Stimulated activated CD4-positive, alpha-beta T cell treated with anti-CD3 and anti-CD28 coated beads, TNF-alpha, amount 100 ng/mL, for 24 hours (primary cell): ENCODE data around the gene DOLPP1.

ENCODE experiments used
- DNase-seq, 3 experiments: peaks; one replicate each; pipeline ENCODE4 v3.0.0-alpha.2; 2020; ENCODE audit warnings: low read depth in 3 of 3

Gene DOLPP1

DNA sequence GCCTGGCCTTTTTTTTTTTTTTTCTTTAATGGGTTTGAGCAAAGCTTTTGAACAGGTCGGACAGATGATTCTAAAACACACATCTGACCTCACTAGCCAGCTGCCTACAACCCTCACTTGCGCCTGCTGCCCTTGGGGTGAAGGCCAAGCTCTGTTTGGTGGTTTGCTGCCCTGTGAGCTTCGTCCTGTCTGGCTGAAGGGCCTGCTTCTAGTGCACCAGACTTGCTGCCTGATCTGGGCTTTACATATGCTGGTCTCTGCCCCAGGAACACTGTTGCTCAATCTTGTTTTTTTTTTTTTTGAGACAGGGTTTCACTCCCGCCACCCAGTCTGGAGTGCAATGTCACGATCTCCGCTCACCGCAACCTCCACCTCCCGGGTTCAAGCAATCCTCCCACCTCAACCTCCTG, 16.4 kb upstream of the DOLPP1 start:
- no peak for DNase-seq

DNA sequence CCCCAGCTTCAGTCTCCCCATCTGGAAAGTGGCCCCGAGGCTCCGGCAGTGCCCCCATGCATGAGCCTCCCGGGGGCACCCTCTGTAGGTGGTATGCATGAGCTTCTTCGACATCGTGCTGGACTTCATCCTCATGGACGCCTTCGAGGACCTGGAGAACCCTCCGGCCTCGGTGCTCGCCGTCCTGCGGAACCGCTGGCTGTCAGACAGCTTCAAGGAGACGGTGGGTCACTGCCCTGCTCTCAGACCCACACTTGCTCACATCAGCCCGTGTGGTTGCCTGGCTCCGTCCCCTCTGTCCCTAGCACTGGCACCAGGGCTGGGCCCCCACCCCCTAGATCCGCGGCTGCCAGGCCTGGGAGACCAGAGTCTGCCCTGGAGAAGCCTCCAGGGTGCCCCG, 12.8 kb upstream of the DOLPP1 start:
- no peak for DNase-seq

DNA sequence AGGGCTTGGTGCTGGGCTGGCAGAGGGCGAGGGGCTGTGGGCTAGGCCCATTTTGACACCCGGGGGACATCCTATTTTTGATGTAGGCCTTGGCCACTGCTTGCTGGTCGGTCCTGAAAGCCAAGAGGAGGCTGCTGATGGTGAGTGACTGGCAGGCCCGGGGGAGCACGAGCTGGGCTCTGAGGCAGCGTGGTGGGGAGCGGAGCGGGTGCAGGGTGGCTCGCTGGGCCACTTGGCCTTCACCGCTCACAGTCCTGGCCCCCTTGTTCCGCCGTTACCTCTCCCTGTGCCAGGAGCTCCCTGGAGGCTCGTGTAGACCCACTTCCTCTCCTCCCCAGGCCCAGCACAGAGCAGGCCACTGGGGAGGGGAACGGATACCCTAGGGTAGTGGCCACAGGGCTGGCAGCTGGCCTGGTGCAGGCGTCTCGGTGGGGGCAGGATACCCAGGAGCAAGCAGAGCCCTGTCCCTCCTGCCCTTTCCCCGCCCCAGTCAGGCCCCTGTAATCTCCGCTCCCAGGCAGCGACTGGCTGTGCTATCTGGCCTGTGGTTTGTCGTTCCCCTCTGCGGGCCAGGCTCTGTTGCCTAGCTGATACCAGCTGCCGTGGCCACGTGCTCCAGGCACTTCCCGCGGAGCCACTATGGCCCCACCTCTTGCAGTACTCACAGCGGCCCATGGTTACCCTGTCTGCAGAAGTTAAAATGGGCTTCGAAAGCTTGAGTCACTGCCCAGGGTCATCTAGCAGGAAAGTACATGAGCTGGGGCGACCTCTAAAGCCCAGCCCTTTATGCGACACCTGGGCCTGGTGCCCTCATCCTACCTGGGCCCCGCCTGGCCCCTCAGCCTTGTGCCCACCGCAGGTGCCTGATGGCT, 11.7 kb upstream of the DOLPP1 start:
- DNase-seq = peak in 2 of 3 experiments; percentile 12 to 48

DNA sequence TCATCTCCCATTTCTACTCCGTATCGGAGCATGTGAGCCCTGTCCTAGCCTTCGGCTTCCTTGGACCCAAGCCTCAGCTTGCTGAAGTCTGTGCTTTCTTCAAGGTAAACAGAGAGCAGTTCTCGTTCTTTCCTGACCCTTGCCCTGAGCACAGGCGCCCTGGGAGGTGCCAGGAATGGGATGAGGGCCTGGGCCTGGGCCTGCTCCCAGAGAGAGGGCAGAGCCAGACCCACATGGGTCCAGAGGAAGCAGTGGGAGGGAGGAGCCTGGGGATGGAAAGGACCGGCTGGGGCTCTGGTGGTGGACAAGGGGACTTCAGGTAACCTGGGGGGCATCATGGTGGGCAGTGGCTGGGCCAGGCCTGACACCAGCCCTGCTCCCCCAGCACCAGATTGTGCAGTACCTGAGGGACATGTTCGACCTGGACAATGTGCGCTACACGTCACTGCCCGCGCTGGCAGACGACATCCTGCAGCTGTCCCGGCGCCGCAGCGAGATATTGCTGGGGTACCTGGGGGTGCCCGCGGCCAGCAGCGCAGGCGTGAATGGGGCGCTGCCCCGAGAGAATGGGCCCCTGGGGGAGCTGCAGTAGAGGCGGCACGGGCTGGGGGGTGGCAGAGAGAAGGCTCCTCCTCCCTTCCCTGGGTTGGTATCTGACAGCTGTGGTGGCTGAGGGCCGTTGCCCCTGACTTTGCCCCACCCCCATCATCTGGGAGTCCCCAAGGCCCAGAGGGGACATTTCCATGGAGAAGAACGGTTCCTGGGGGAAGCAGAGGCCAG, 10.9 kb upstream of the DOLPP1 start:
- no peak for DNase-seq

DNA sequence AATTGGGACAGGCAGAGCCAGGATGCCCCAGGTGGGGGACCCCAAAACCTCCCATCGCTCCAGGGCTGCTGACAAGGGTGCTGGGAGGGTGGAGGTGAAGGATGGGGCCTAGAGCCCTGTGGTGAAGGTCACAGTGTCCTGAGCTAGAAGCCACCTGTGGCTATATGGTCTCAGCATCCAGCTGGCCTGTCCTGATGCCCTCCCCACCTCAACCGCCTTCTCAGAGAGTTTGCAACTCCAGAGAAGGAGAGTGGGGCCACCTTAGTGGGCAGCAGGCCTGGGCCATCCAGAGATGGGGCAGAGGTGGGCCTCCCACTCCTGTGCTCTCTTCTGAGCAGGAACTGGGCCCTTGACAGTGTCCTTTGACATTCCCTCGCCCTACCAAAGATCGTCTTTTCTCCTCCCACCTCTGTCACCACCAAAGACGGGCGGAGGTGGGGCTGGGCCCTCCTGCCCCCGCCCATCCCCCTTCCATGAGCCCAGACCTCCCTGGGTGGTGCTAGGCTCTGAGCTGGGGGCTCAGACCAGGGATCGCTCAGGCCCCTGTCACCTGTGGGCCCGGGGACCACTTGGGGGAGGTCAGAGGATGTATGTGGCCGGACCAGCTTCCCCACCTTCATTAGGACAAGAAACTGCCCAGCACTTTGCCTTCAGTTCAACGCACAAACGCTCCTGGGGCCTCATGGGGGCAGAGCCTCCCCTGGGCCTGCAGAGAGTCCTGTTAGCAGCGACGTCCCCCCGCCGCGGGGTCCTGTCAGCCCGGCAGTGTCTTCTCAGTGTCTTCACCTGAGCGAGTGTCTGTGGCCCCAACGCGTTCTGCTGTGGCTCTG, 10.0 kb upstream of the DOLPP1 start:
- no peak for DNase-seq

DNA sequence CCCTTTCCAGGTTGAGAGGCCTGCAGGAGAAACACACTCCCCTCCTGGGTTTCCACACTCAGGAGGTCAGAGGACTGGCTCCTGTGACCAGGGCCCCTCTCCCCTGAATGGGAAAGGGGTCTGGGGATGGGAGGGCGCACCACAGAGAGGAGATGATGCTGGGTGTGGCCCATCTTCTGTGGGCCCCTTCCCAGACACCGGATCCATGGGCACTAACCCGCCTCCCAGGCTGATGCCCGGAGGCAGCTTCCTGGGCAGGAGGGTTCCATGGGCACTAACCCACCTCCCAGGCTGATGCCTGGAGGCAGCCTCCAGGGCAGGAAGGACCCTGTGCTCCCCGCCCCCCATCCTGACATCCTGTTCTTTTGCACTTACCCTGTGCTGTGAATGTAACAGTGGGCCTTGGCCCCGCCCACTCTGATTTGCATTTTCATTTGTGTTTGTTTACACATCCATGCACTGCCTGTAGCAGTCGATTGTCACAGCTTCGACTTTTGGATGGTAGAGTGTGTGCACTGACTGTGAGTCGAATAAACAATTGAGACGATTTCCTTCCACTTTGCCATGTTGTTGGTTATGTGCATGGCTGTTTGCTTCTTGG, 9.3 kb upstream of the DOLPP1 start:
- no peak for DNase-seq

DNA sequence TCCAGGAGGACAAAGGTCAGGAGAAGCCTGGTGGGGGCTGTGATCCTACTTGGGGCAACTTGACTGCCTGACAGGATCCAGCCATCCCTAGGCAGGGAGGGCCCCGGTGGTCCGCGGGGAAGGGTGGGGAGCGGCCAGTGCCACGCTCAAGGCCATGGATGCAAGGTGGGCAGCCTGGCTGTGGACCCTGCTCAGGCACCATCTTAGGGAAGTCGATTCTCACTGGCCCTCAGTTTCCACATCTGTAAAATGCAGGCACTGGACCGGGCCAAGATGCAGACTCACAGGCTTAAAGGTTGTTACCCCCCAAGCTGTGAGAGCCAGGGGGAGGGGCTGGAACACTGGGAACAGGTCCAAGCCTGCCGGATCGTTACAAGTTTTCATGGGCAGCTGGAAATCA, 8.7 kb upstream of the DOLPP1 start:
- no peak for DNase-seq

DNA sequence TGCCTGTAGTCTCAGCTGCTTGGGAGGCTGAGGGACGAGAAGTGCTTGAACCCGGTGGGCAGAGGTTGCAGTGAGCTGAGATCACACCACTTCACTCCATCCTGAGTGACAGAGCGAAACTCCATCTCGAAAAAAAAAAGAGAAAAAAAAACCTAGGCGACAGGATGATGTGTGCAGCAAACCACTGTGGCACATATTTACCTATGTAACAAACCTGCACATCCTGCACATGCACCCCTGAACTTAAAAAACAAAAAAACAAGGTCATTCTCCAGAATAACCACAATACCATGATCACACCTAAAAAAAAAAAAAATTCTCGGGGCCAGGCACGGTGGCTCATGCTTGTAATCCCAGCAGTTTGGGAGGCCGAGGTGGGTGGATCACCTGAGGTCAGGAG, 7.5 kb upstream of the DOLPP1 start:
- no peak for DNase-seq

DNA sequence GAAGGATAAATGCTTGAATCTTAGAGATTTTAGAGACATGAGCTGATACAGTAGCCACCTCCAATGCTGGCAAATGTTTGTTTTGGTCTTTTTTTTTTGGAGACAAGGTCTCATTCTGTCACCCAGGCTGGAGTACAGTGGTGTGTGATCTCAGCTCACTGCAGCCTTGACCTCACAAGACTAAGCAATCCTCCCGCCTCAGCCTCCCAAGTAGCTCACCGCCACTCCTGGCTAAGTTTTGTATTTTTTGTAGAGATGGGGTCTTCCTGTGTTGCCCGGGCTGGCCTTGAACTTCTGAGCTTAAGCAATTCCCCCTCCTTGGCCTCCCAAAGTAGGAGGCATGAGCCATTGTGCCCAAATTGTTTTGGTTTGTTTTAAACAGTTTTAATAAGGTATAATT, 6.8 kb upstream of the DOLPP1 start:
- DNase-seq = no peak

DNA sequence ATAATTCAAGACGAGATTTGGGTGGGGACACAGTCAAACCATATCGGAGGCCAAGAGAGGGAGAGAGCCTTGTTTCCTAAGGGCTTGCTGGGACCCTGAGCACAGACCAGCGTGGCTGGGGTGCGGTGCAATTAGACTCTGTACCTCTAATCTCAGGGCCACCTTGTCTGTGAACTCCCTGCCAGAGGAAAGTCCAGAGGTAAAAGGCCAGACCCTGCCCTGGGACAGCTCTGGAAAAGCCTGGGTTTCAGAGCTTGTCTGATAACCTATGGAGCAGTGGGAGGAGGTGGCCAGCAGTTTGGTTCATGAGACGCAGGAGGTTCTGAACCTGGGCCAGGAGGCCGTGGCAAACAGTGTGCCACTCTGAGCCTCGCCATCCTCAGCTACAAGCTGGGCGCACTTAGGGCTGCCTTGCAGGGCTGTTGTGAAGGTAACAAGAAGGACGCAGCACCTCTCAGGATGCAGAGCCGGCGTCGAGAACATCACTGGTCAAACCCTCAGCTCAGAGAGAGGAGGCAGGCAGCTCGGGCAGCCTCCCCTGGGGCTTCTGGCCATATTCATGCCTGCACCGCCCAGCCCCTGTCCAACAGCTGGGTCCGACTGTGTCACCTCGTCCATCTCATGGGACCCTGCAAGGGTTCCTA, 4.8 kb upstream of the DOLPP1 start:
- DNase-seq = no peak

DNA sequence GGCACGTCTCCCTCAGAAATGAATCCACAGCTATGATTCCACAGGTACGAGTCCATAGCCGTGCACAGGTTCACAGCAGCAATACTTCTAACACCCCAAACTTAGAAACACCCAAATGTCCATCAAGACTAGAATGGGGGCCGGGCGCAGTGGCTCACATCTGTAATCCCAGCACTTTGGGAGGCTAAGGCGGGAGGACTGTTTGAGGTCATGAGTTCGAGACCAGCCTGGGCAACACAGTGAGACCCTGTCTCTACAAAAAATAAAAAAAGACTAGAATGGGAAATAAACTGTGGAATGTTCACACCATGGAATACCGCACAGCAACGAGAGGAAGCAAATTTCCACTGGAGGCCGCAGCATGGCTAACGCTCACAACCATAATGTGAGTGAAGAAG, 4.3 kb upstream of the DOLPP1 start:
- no peak for DNase-seq

DNA sequence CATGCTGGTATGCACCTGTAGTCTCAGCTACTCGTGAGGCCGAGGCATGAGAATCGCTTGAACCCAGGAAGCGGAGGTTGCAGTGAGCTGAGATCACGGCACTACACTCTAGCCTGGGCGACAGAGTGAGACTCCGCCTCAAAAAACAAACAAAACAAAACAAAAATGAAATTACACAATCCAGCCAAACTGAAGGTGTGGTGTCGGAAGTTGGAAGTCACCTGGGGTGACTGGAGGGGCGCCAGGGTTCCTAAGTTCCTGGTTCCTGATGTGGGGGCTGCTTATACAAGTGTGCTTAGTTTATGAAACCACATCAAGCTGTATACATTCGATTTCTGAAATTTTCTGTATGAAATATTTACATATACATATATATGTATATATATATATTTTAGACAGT, 3.7 kb upstream of the DOLPP1 start:
- no peak for DNase-seq

DNA sequence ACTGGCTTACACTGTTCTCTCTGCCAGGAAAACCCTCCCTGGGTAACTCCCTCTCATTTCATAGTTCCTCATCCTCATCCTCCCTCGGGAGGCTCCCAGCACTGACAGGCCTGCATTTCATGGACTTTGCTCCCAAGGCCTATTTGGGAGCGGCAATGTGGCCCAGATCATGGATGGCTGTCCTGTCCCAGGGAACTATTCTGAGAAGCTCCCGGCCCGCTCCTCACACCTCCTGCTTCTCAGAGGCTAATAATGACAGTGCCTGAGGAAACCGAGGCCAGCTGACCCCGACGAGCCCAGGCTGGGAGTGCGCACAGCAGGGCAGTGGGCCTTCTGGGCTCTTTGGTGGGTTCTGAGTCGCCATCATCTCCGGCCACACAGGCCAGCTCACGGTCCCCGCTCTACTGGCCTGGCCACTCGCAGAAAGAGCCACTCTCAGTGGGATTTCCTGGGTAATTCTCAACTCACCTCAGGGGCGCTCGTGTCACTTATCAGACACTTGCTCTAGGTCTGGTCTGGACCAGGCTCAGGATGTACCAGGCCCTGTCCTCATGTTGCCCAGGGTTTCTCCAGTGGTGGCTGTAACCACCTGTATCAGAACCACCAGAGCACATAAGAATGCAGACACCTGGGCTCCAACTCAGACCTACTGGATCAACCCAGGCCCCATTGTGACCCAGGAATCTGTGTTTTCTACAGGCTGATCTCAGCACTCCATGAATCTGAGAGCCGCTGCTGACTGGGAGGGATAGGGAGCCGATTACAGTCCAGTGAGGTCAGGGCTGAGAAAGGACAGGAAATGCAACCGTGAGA, 2.0 kb upstream of the DOLPP1 start:
- DNase-seq = no peak

DNA sequence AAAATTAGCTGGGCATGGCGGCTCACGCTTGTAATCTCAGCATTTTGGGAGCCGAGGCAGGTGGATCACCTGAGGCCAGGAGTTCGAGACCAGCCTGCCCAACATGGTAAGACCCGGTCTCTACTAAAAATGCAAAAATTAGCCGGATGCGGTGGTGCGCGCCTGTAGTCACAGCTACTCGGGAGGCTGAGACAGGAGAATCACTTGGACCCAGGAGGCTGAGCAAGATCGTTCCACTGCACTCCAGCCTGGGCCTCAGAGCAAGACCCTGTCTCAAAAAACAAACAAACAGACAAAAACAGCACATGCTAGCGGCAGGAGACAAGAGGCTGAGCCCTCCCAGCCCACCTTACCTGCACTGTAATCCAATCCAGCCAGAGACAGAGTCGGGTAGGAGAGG, 1.1 kb upstream of the DOLPP1 start:
- no peak for DNase-seq

DNA sequence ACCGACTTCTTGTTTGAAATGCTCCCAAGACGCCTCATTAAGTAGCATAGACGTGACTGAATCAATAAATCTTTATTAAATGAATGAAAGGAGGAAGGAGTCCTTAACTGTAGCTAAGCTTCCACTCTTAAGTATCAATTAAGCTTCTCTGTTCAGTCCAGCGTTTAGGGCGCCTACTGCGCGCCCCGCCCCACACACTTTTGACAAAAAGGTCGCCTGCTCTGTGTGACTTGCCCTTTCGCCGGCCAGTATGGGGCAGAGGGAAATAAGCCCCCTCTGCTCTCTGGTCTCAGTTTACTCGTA, 662 bp upstream of the DOLPP1 start:
- DNase-seq = no peak

DNA sequence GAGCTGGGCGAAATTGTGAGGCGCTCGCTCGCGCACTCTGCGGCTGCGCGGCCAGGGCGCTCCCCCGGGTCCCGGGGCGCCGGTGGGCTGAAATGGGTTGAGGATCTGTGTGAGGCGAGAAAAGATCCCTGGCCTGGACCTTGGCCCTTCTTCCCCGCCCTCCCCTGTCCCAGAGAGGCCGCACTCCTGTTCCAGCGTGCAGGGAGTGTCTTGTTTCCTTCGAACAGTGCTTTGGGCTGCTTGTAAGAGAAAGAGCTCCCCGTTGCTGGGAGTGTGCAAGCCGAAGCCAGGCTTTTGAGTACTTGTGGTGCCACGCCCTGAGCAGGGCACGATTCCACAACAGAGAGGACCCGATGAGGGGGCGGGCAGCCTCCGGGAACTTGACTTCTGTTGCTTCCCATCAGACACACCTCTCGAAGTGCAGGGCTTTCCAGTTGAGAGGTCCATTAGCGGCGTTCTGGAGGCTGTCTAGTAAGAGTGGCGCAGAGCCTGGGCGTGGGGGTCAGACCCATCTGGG, 535 bp downstream of the DOLPP1 start:
- DNase-seq = peak in 1 of 3 experiments; percentile 30

DNA sequence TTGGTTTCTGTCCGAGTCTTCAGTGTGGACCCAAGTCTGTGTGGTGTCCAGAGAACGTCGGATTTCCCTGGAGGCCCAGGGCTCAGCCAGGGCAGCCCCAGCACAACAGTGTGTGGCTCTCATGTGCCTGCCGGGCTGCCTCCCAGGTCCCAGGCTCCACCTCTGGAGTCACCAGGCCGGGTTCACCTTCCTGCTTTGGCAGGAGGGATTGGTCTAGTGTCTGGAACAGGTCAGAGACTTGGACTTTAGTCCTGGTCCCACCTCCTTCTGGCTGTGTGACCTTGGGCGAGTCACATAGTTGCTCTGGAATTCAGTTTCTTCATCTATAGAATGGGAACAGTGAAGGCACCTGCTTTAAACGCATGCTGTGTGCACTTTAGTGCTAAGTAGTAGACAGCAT, 3.2 kb downstream of the DOLPP1 start:
- DNase-seq = no peak

DNA sequence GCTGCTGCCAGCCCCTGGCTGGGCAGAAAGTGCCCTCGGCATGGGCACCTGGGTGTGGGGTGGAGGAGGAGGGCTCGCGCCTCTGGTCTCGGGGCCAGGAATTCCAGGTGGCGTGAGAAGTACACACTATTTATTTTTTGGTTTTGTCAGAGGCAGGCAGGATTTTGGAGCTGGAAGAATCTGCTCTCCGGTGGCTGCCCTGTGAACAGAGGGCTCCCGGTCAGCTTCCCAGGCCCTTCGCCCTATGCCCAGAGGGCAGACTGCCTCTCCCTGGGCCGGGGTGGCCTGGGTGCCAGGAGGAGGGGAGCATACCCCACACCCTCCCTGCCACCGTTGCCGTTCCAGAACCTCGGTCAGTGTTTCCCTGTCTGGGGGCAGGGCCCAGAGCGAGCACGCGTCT, 8.3 kb downstream of the DOLPP1 start:
- DNase-seq = no peak

DNA sequence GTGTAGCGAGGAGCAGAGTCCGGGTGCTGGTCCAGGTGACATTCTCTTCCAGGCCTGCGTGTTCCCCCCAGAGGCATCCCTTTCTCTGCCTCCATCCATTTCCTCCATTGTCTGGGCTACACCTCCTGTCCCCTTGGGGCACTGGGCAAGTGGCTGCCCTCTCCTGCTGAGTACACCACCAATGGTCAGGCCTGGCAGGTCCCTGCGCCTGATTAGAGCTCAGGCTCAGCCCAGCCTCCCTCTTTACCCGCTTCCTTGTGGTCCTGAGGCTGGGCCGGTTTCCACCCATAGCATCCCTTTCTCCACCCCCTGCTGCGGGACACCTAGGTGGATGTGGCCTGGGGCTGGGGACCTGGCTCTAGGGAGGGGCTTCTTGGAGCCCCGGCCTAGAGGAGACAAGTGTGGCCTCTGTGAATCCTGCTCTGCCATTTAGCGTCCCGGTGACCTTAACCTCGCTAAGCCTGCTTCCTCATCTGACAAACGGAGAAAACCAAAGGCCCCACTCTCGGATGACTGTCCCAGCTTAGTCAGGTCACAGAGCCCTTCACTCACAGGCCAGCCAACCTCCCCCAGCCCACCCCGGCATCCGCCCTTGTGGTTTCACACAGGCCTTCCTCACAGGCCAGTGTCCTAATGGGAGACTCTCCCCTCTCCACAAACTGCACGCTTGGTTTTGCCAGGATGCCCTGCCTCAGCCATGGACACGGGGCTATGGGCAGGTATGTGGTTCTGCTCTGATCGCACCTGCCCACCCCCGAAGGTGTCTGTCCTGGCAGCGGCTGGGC, 12.9 kb downstream of the DOLPP1 start:
- no peak for DNase-seq
